Vagina (tissue), 2 donors: ENCODE data around the gene MFF. TPM values are rescaled to one million over a fixed set of nuclear protein-coding genes. Genes with fewer than 3 reads are reported as not detected.
"Not testable (repeated sequence)": the region's sequence is repeated elsewhere in the genome, so short reads cannot be mapped to it uniquely, and the experiment has no call there.

Experiments used
- DNase-seq, 2 donors: peaks; one replicate each; pipeline ENCODE4 v3.0.0-alpha.2; 2017; ENCODE audit errors: extremely low spot score in 2 of 2
- H3K27ac ChIP-seq: fragments of 200-600 bp; sonication (generic); one replicate; pipeline ENCODE4 v1.5.1; 2019
- H3K27me3 ChIP-seq: fragments of 200-600 bp; sonication (generic); one replicate; pipeline ENCODE4 v1.5.1; 2019
- H3K36me3 ChIP-seq, 2 donors: fragments of 200-600 bp; sonication (generic); one replicate each; pipeline ENCODE4 v1.5.1; 2017 to 2019
- H3K4me1 ChIP-seq: fragments of 200-600 bp; sonication (generic); one replicate; pipeline ENCODE4 v1.5.1; 2019
- H3K4me3 ChIP-seq, 2 donors: fragments of 200-600 bp; sonication (generic); 1 replicate in 1 of 2; 2 replicates in 1 of 2; pipeline ENCODE4 v1.5.1; 2016 to 2019
- H3K9me3 ChIP-seq: fragments of 200-600 bp; sonication (generic); one replicate; pipeline ENCODE4 v1.5.1; 2019
- POLR2A ChIP-seq, 2 donors: fragments of 450-650 bp; IDR thresholded peaks; one replicate each; pipeline ENCODE4 v1.6.1; 2017; ENCODE audit warnings: antibody characterized with exemption in 2 of 2, mild to moderate bottlenecking in 2 of 2, moderate library complexity in 2 of 2
- POLR2AphosphoS5 ChIP-seq, 2 donors: sonication (generic); formaldehyde crosslinking; IDR thresholded peaks; one replicate each; pipeline ENCODE4 v1.9.0; 2017; ENCODE audit warnings: antibody characterized with exemption in 2 of 2, mild to moderate bottlenecking in 2 of 2, low read depth in 1 of 2; ENCODE audit not compliant: insufficient read depth in 1 of 2
- intact Hi-C: fragments of 100-400 bp; cut with DNase I; formaldehyde crosslinking; loops from one replicate; pipeline ENCODE4 v1.15.1; 2023
- total RNA-seq: library from RNA; depleted of rRNA; stranded (reverse); fragments of >200 nt; gene quantifications from one replicate; pipeline ENCODE4 v1.2.3, GENCODE V29; 2016
- TF ChIP-seq, protein P1 (sequence below), 3 experiments: fragments of 450-650 bp in 2 of 3; fragments of 200-600 bp in 1 of 3; sonication (generic) in 1 of 3; IDR thresholded peaks; one replicate each; pipeline ENCODE4 v1.5.1; 2017 to 2019; ENCODE audit warnings: antibody characterized with exemption in 3 of 3, mild to moderate bottlenecking in 2 of 3, moderate library complexity in 2 of 3

MFF gene
- total RNA-seq, 1 donor from 2014 or later: 109 TPM

DNA sequence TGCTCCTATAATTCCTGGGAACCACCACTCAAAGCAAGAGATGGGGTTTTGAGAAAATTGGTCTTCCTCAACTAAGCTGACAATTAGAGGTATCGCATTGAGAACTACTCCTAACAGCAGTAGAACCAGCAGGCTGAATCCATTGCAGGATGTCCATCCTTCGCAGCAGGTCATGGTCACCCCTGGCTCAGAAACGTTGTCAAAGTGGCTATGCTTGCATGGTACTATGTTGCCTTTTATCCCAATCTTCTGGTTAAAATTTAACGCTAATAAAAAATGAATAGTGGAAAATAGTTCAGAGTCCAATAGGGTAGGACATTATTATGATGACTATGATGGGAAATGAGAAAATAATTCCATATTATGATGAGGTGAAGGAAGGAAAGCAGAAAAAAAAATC lies 54.0 kb downstream of the MFF start, which contains the start of gene TM4SF20:
TSS of gene TM4SF20 (minus strand) at position 212 of the 400 bp plus-strand sequence. CDS start at position 174, 38 bp downstream.
- DNase-seq: no peak
- no peak within 1 kb of the TSS for H3K27ac ChIP-seq
- no peaks in the 10 kb centered on the region for H3K36me3 ChIP-seq
- H3K9me3 ChIP-seq: no peaks in the 10 kb centered on the region
- no peak within 1 kb of the TSS for H3K4me3 ChIP-seq
- no peaks in the 10 kb centered on the region for H3K4me1 ChIP-seq
- intact Hi-C loops: no loop called here
- H3K27me3 ChIP-seq: no peaks in the 10 kb centered on the region
- TF ChIP-seq, protein P1, sequence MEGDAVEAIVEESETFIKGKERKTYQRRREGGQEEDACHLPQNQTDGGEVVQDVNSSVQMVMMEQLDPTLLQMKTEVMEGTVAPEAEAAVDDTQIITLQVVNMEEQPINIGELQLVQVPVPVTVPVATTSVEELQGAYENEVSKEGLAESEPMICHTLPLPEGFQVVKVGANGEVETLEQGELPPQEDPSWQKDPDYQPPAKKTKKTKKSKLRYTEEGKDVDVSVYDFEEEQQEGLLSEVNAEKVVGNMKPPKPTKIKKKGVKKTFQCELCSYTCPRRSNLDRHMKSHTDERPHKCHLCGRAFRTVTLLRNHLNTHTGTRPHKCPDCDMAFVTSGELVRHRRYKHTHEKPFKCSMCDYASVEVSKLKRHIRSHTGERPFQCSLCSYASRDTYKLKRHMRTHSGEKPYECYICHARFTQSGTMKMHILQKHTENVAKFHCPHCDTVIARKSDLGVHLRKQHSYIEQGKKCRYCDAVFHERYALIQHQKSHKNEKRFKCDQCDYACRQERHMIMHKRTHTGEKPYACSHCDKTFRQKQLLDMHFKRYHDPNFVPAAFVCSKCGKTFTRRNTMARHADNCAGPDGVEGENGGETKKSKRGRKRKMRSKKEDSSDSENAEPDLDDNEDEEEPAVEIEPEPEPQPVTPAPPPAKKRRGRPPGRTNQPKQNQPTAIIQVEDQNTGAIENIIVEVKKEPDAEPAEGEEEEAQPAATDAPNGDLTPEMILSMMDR (IDR thresholded peaks at IDR 0.05): no peak
- TF ChIP-seq POLR2AphosphoS5 (IDR thresholded peaks at IDR 0.05; ENCODE audit: insufficient read depth in 1 of 2, low read depth in 1 of 2) (no peak), POLR2A (IDR thresholded peaks at IDR 0.05) (no peak)

DNA sequence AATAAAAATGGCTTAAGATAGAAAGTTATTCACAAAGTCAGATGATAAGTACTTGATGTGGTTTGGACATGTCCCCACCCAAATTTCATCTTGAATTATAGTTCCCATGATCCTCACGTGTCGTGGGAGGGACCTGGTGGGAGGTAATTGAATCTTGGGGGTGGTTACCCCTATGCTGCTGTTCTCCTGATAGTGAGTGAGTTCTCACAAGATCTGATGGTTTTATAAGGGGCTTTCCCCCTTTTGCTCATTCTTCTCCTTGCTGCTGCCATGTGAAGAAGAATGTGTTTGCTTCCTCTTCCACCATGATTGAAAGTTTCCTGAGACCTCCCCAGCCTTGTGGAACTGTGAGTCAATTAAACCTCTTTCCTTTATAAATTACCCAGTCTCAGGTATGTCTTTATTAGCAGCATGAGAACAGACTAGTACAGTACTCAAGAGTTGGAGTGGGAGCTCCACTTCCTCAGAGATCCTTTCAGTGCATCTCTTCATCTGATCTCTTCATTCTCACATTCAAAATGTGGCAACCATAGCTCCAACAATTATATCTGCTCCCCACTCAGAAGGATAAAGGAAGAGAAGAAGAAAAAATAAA lies 57.3 kb downstream of the MFF start:
- H3K4me3 ChIP-seq, H3K4me1 ChIP-seq, H3K27ac ChIP-seq, H3K36me3 ChIP-seq, intact Hi-C loops, DNase-seq, H3K9me3 ChIP-seq, H3K27me3 ChIP-seq: not testable (repeated sequence)

DNA sequence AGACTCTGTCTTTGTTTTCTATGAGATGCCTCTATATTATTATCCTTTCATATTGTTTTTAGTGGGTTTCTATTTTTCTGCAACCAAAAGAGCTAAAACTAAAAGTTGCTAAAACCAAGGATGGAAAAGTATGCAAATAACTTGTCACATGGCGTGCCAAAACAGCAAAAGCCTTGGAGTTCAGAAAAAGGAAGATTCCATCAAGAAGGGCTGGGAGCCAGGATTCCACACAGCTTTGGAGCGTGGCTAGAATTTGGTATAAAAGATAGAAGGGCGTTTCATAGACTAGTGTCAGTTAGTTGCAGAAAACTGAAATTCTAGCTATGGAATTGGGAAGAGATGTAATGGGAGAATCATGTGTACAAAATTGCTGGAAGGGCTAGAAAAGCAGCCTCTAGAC lies 58.6 kb downstream of the MFF start:
- Histone ChIP-seq H3K27ac (no peak overlapping the region), H3K4me1 (no peaks in the 10 kb centered on the region), H3K27me3 (no peaks in the 10 kb centered on the region), H3K36me3 (no peaks in the 10 kb centered on the region), H3K4me3 (no peak overlapping the region), H3K9me3 (no peaks in the 10 kb centered on the region)
- intact Hi-C loops: no loop called here
- TF ChIP-seq, protein P1 (IDR thresholded peaks at IDR 0.05): no peak
- TF ChIP-seq POLR2AphosphoS5 (IDR thresholded peaks at IDR 0.05; ENCODE audit: insufficient read depth in 1 of 2, low read depth in 1 of 2) (no peak), POLR2A (IDR thresholded peaks at IDR 0.05) (no peak)
- no peak for DNase-seq

DNA sequence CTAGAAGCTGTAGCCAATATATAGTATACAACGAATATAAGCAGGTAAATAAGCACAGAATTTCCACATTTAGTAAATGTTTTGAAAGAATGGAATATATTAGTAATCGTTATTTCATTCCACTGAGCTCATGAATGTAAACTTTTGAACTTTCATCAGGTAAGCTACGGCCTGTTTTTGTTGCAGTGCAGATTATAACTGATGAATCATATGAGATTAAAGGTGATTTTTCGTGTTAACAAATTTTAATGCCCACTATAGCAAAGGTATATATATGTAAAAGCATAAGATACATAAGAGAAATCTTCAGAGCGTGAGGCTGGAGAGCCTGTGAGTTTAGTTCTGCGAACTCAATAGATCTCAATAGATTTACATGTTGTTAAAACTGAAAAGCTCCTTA lies 61.6 kb downstream of the MFF start:
- no peak overlapping the region for H3K4me3 ChIP-seq
- no peaks in the 10 kb centered on the region for H3K27me3 ChIP-seq
- no peaks in the 10 kb centered on the region for H3K36me3 ChIP-seq
- no peak for DNase-seq
- intact Hi-C loops: no loop called here
- no peak overlapping the region for H3K27ac ChIP-seq
- no peaks in the 10 kb centered on the region for H3K4me1 ChIP-seq
- no peak for TF ChIP-seq POLR2A (IDR thresholded peaks at IDR 0.05)
- TF ChIP-seq, protein P1 (IDR thresholded peaks at IDR 0.05): no peak
- TF ChIP-seq POLR2AphosphoS5 (IDR thresholded peaks at IDR 0.05; ENCODE audit: insufficient read depth in 1 of 2, low read depth in 1 of 2): peak in 1 of 2 donors; percentile 7
- no peaks in the 10 kb centered on the region for H3K9me3 ChIP-seq

DNA sequence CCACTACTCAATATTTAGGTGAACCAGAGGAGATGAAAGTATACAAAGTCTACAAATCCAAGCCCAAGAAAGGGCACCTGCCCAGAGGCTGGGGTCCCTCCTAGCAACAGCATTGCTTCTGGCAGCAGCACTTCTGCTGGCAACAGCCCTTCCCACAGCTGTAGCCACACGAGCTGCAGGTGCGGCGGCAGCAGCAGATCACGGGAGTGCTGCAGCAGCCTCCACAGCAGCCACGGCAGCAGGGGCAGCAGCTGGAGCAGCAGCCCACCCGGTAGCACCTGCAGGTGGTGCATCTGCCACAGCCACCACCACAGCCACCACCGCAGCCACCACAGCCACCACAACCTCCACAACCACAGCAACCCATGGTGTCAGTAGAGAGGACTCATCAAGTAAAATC lies 62.5 kb downstream of the MFF start, which contains the start of gene SCYGR1:
TSS of gene SCYGR1 (minus strand) at position 367 of the 400 bp plus-strand sequence. CDS start at position 367, 0 bp downstream.
- H3K9me3 ChIP-seq, H3K36me3 ChIP-seq, H3K4me1 ChIP-seq, intact Hi-C loops, H3K27ac ChIP-seq, H3K4me3 ChIP-seq, DNase-seq, H3K27me3 ChIP-seq: not testable (repeated sequence)

DNA sequence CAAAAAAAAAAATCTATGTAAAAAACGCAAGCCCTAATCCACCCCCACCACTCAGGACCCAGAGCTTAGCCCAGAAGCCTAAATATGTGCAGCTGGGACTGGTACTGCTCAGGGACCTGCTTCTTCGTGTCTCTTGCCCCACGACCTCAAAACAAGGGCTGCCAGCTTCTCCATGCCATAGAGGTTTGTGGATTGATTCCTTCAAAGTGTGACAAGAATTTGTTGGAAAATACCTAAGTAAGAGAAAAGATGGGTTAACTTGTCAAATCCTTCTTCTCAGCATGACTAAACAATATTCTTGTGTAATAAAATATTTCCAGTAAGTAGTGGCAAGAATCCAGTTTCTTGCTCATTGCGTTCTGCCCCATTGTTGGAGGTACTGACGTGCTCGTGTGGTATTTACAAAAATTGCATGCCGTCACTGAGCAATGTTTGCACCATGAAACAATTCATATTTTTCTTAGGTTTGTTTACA lies 63.5 kb downstream of the MFF start:
- Histone ChIP-seq H3K27me3 (no peaks in the 10 kb centered on the region), H3K4me3 (no peak overlapping the region), H3K9me3 (no peaks in the 10 kb centered on the region), H3K27ac (no peak overlapping the region), H3K4me1 (no peaks in the 10 kb centered on the region), H3K36me3 (no peaks in the 10 kb centered on the region)
- no peak for TF ChIP-seq POLR2AphosphoS5 (IDR thresholded peaks at IDR 0.05; ENCODE audit: insufficient read depth in 1 of 2, low read depth in 1 of 2)
- TF ChIP-seq, protein P1 (IDR thresholded peaks at IDR 0.05): no peak
- no peak for TF ChIP-seq POLR2A (IDR thresholded peaks at IDR 0.05)
- no peak for DNase-seq
- intact Hi-C loops: no loop called here
